K562 (cell line): ENCODE measurements around the gene GAL3ST3. TPM values are rescaled to one million over a fixed set of nuclear protein-coding genes. Genes with fewer than 3 reads are reported as not detected.

Experiments used
- CCAR2 ChIP-seq: fragments of 200-400 bp; formaldehyde crosslinking; IDR thresholded peaks from 2 replicates; pipeline ENCODE4 v1.6.1; 2017; ENCODE audit warnings: mild to moderate bottlenecking, low read depth, low read length
- CHD2 ChIP-seq: IDR thresholded peaks from 2 replicates; pipeline ENCODE4 v1.6.1; 2011; ENCODE audit warnings: low read depth, low read length
- ELK1 ChIP-seq: sonication (generic); formaldehyde crosslinking; IDR thresholded peaks from 2 replicates; pipeline ENCODE4 v1.8.1; 2022; ENCODE audit warnings: missing genetic modification reagents
- ETV6 ChIP-seq, 3 experiments: fragments of 150-350 bp in 1 of 3; sonication (generic) in 1 of 3; formaldehyde crosslinking in 1 of 3; IDR thresholded peaks; 2 replicates each; pipeline versions ENCODE4 v1.6.1 to v1.8.0; 2014 to 2022; ENCODE audit warnings: borderline replicate concordance in 2 of 3, low read depth in 2 of 3, antibody characterized with exemption in 1 of 3, low read length in 1 of 3, mild to moderate bottlenecking in 1 of 3, missing genetic modification reagents in 1 of 3
- FOXP1 ChIP-seq: sonication (generic); formaldehyde crosslinking; IDR thresholded peaks from 2 replicates; pipeline ENCODE4 v1.8.0; 2022; ENCODE audit warnings: mild to moderate bottlenecking, missing genetic modification reagents
- HDAC6 ChIP-seq: IDR thresholded peaks from 2 replicates; pipeline ENCODE4 v1.6.1; 2012; ENCODE audit warnings: low read depth, mild to moderate bottlenecking, control low read depth, inconsistent platforms, low read length, moderate library complexity
- HMGN3 ChIP-seq: IDR thresholded peaks from 2 replicates; pipeline ENCODE4 v1.6.1; 2011; ENCODE audit warnings: borderline replicate concordance, low read depth, mild to moderate bottlenecking, mixed read lengths, low read length; ENCODE audit not compliant: insufficient read length; ENCODE audit errors: extremely low read depth
- MTA3 ChIP-seq: fragments of 450-650 bp; formaldehyde crosslinking; IDR thresholded peaks from 2 replicates; pipeline ENCODE4 v1.6.1; 2017; ENCODE audit warnings: mild to moderate bottlenecking, borderline replicate concordance
- OTX1 ChIP-seq: fragments of 450-650 bp; formaldehyde crosslinking; IDR thresholded peaks from 2 replicates; pipeline ENCODE4 v1.4.0; 2022; ENCODE audit warnings: mild to moderate bottlenecking
- PREB ChIP-seq: sonication (generic); formaldehyde crosslinking; IDR thresholded peaks from 2 replicates; pipeline ENCODE4 v1.8.1; 2023; ENCODE audit warnings: mild to moderate bottlenecking, missing genetic modification reagents
- THRB ChIP-seq: fragments of 450-650 bp; formaldehyde crosslinking; conservative IDR thresholded peaks from 2 replicates; pipeline ENCODE4 v1.4.0; 2022; ENCODE audit warnings: mild to moderate bottlenecking, missing genetic modification characterization
- ZNF165 ChIP-seq: fragments of 250-450 bp; sonication (Bioruptor Pico); IDR thresholded peaks from 2 replicates; pipeline ENCODE4 v1.4.0; 2020; ENCODE audit warnings: borderline replicate concordance
- ZNF407 ChIP-seq: fragments of 450-650 bp; IDR thresholded peaks from 2 replicates; pipeline ENCODE4 v1.6.1; 2016; ENCODE audit warnings: low read depth
- ZNF507 ChIP-seq: conservative IDR thresholded peaks from 2 replicates; pipeline ENCODE4 v1.6.1; 2017; ENCODE audit warnings: missing genetic modification characterization, missing compliant biosample characterization
- ZNF830 ChIP-seq: fragments of 250-450 bp; sonication (Bioruptor Pico); IDR thresholded peaks from 2 replicates; pipeline ENCODE4 v1.5.0; 2021; ENCODE audit warnings: mild to moderate bottlenecking
- polyA plus RNA-seq, 8 experiments: library from polyadenylated mRNA; depleted of rRNA in 4 of 8; stranded (reverse) in 5 of 8; unstranded in 3 of 8; fragments of >200 nt; fragmentation: Nextera tagmentation in 2 of 8; fragmentation: Illumina TruSeq in 1 of 8; extraction: Ambion mirVana in 2 of 8; extraction: Trizol in 1 of 8; gene quantifications; 2 replicates each; pipeline versions ENCODE4 v1.2.1 to v1.2.3, GENCODE V29; 2011 to 2014; ENCODE audit warnings: inconsistent platforms in 1 of 8, missing spikeins in 1 of 8
- total RNA-seq, 7 experiments: library from RNA; depleted of rRNA in 6 of 7; stranded (reverse); fragments of >200 nt in 6 of 7; fragmentation: Illumina TruSeq in 2 of 7; extraction: Trizol in 2 of 7; gene quantifications; 2 replicates each; pipeline versions ENCODE4 v1.2.1 to v1.2.3, GENCODE V29; 2011 to 2021; ENCODE audit warnings: low replicate concordance in 1 of 7

GAL3ST3 gene
- total and polyA plus RNA-seq, 9 of the 15 experiments (the other 6 are each of a cell fraction or from before 2014, with no cell fraction given): not detected

DNA sequence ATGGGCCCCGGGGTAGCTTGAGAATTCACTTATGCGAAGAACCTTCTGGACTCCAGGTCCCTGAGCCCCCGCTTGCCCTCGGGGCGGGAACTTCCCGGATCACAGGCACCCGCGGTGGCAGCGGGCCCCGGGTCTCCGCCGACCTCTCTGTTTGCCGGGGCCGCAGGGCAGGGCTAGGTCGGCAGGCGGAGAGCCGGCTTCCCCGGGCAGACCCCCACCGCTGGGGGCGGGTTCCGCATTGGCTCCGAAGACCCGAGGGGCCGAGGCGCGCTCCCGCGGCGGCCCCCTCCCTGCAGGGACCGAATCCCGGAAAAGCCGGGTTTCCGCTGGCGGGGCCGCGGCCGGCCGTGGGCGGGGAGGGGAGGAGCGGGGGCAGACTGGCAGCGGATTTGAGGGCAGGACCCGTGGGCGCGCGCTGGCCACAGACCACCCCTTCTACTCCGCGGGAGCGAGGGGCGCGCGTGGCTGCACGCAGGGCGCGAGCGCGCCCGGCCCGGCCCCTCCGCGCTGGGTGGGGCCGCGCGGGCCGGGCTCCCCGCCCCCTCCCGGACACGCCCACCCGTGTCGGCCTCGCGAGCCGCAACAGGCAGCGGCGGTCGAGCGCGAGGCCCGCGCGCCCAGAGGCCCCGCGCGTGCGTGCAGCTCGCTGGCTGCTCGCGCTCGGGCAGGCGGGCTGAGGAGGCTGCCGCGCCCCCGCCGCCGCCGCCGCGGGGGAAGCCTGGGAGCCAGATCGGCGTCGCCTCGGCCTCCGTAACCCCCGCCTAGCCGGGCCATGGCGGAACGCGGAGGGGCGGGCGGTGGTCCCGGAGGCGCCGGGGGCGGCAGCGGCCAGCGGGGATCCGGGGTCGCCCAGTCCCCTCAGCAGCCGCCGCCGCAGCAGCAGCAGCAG is 21.0 kb upstream of the GAL3ST3 start, which contains the start of gene PACS1 (continued):
- TF ChIP-seq MTA3 (no peak), CHD2 (peak; percentile 55), ZNF507 (tag) (no peak), PREB (CRISPR knock-in tag) (no peak), ZNF165 (no peak), ZNF830 (CRISPR knock-in tag) (no peak), HMGN3 (peak; percentile 72), FOXP1 (no peak), OTX1 (CRISPR knock-in tag) (0 out of 2 replicates have a peak, but pooled peaks have one; percentile 4), HDAC6 (no peak), ELK1 (CRISPR knock-in tag) (no peak), THRB (no peak), ZNF407 (no peak), ETV6 (IDR thresholded peaks at IDR 0.05; ENCODE audit: borderline replicate concordance in 1 of 2, low read depth in 2 of 2, low read length in 1 of 2) (no peak), ETV6 (CRISPR knock-in tag; IDR thresholded peaks at IDR 0.05; ENCODE audit: borderline replicate concordance) (no peak), CCAR2 (no peak)
